GM18502 (cell line): ENCODE data around the gene ALG12.

Source experiments
- ATAC-seq: cut with Tn5 transposase; IDR thresholded peaks from one replicate; pipeline ENCODE4 v1.9.1; 2021; ENCODE audit warnings: mild to moderate bottlenecking; ENCODE audit not compliant: unreplicated experiment, poor library complexity

The ALG12 gene

GRCh38 chr22:49915610-49916009 lies 2.6 kb downstream of the ALG12 start:
- no peak for ATAC-seq

- ATAC-seq = no peak
Observed at GRCh38 chr22:49914256-49914655, 4.0 kb downstream of the ALG12 start.

GRCh38 chr22:49913446-49913845 lies 4.8 kb downstream of the ALG12 start:
- no peak for ATAC-seq

GRCh38 chr22:49913026-49913425 lies 5.2 kb downstream of the ALG12 start:
- ATAC-seq = no peak

- no peak for ATAC-seq
Observed at GRCh38 chr22:49911881-49912625, 6.2 kb downstream of the ALG12 start.

- no peak for ATAC-seq
Observed at GRCh38 chr22:49910229-49911155, 7.7 kb downstream of the ALG12 start.

GRCh38 chr22:49909476-49910205 lies 8.6 kb downstream of the ALG12 start:
- no peak for ATAC-seq

GRCh38 chr22:49907807-49908206 lies 10.4 kb downstream of the ALG12 start:
- ATAC-seq = no peak

GRCh38 chr22:49906799-49907290 lies 11.4 kb downstream of the ALG12 start:
- ATAC-seq = no peak

- no peak for ATAC-seq
Observed at GRCh38 chr22:49906071-49906798, 12.0 kb downstream of the ALG12 start.

GRCh38 chr22:49905465-49905864 lies 12.8 kb downstream of the ALG12 start:
- no peak for ATAC-seq

GRCh38 chr22:49904040-49904369 lies 14.2 kb downstream of the ALG12 start:
- ATAC-seq = no peak

GRCh38 chr22:49903322-49904039 lies 14.8 kb downstream of the ALG12 start:
- ATAC-seq = no peak

GRCh38 chr22:49901457-49901856 lies 16.8 kb downstream of the ALG12 start:
- ATAC-seq = no peak

GRCh38 chr22:49900441-49901230 lies 17.6 kb downstream of the ALG12 start:
- ATAC-seq = no peak

GRCh38 chr22:49899530-49899929 lies 18.7 kb downstream of the ALG12 start:
- ATAC-seq = no peak

- no peak for ATAC-seq
Observed at GRCh38 chr22:49897015-49897684, 21.1 kb downstream of the ALG12 start.

GRCh38 chr22:49896201-49896600 lies 22.0 kb downstream of the ALG12 start:
- ATAC-seq = no peak
